ENCODE data around the gene PLIN3.
"Not testable (repeated sequence)": the region's sequence is repeated elsewhere in the genome, so short reads cannot be mapped to it uniquely, and the experiment has no call there.

Gene PLIN3

DNA sequence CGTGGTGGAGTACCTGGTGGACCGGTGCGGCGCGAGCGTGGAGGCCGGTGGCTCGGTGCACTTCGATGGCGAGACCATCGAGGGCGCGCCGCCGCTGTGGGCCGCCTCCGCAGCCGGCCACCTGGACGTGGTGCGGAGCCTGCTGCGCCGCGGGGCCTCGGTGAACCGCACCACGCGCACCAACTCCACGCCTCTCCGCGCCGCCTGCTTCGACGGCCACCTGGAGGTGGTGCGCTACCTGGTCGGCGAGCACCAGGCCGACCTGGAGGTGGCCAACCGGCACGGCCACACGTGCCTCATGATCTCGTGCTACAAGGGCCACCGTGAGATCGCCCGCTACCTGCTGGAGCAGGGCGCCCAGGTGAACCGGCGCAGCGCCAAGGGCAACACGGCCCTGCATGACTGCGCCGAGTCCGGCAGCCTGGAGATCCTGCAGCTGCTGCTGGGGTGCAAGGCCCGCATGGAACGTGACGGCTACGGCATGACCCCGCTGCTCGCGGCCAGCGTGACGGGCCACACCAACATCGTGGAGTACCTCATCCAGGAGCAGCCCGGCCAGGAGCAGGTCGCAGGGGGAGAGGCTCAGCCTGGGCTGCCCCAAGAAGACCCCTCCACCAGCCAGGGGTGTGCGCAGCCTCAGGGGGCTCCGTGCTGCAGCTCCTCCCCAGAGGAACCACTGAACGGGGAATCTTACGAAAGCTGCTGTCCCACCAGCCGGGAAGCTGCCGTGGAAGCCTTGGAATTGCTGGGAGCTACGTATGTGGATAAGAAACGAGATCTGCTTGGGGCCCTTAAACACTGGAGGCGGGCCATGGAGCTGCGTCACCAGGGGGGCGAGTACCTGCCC is 75.2 kb downstream of the PLIN3 start:
- DNase-seq (ENCODE audit: low read depth, low spot score) = not testable (repeated sequence)
- peak overlapping the region; percentile 73 for H3K4me3 ChIP-seq (ENCODE audit: low read length)

DNA sequence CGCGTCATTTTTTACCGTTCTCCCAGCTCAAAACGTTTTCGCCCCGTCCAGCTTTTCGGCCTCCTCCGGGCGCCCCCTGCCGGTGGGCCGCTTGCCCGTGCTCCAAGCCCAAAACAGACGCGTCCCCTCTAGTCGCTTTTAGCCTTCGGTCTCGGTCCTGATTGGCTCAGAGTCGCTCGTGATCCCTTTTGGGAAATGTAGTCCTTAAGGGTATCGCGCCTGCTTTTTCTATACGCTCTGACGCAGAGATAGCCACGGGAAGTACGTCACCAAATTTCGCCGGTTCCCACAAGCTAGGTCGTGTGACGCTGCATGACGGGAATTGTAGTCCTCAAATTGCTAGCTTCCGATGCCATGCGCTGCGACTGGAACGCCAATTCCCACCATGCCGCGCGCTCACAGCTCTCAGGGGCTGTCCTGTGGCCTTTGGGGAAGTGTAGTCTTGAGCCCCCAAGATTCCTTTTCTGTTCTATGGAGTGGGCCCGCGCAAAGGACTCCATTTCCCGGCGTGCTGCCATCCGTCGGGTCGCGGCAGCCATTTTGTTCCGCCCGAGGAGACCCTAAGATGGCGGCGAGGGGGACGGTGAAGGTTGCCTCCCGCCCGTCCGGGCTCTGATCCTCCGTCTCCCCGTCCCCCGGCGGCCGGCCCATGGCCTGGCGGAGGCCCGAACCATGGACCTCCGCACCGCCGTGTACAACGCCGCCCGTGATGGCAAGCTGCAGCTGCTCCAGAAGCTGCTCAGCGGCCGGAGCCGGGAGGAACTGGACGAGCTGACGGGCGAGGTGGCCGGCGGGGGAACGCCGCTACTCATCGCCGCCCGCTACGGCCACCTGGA is 76.1 kb downstream of the PLIN3 start, which contains the start of gene FEM1A:
FEM1A (plus strand) TSS at position 552 of the 836 bp plus-strand sequence; CDS start at position 673, 121 bp downstream.
- peak; percentile 100 for DNase-seq (ENCODE audit: low read depth, low spot score)
- H3K4me3 ChIP-seq (ENCODE audit: low read length) = peak within 1 kb of the TSS; percentile 73

Data from Jurkat, Clone E6-1 (cell line).